ENCODE measurements around the gene PDCD2L.
"Not testable (repeated sequence)": the region's sequence is repeated elsewhere in the genome, so short reads cannot be mapped to it uniquely, and the experiment has no call there.

Gene PDCD2L

DNA sequence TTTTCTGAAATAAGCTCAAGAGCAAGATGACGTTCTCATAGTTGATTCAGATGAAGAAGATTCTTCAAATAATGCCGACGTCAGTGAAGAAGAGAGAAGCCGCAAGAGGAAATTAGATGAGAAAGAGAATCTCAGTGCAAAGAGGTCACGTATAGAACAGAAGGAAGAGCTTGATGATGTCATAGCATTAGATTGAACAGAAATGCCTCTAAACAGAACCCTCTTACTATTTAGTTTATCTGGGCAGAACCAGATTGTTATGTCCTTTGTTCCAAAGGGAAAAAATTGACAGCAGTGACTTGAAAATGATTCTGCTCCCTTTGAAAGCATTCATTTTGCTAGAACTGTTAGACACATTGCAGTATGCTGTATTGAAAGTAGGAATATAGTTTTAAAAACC lies 64.8 kb downstream of the PDCD2L start:
- DNase-seq (ENCODE audit: low spot score): not testable (repeated sequence)

DNA sequence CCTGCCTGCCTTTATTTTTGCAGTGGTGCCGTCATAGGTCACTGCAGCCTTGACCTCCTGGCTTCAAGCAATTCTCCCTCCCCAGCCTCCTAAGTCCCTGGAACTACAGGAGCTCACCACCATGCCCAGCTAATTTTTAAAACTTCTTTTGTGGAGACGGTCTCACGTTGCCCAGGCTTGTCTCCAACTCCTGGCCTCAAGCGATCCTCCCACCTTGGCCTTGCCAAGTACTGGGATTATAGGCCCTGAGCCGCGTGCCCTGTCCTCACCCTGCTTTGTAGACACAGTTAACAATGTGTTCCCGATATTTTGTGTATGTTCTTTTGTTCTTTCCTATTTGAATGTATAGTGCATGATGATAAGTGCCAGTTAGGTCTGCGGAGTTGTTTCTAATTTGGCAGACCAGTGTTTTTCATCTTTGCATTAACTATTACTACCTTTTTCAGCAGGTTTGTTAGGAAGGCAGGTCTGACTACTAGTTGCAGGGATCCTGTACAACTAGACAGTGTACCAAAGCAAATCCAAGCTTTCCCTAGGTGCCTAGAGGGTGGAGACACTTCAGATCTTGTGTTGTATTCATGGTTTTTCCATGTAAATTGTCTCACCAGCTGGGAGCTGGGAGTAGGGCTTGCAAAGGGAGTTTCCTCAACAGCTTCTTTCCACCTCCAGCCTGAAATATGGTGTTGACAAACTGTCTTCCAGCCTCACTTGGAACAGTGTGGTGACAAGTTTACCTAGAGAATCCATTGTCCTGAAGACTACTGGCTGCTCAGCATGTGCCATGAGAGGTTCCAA lies 67.9 kb downstream of the PDCD2L start:
- no peak for DNase-seq (ENCODE audit: low spot score)

DNA sequence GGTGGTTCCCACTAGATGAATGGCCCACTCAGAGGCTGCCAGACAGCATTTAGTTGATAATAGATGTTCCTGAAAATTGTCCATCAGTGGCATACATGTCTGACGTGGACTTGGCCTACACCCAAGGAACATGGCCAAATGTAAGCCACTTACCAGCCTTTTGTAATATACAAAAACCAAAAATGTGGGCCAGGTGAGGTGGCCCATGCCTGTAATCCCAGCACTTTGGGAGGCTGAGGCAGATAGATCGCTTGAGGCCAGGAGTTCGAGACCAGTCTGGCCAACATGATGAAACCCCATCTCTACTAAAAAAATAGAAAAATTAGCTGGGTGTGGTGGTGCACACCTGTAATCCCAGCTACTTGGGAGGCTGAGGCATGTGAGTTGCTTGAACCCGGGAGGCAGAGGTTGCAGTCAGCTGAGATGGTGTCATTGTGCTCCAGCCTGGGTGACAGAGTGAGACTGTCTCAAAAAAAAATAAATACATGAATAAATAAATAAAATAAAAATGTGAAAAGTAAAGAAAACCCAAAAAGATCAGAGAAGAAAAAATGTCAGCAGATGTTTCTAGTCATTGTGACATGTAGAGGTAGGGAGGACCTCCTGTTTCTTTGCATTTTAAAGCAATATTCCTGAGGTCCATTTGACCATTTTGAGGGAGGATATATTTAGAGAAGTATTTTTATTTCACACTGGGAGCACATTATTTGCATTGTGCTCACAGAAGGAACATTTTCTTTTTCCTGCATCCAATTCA lies 70.2 kb downstream of the PDCD2L start:
- no peak for DNase-seq (ENCODE audit: low spot score)

DNA sequence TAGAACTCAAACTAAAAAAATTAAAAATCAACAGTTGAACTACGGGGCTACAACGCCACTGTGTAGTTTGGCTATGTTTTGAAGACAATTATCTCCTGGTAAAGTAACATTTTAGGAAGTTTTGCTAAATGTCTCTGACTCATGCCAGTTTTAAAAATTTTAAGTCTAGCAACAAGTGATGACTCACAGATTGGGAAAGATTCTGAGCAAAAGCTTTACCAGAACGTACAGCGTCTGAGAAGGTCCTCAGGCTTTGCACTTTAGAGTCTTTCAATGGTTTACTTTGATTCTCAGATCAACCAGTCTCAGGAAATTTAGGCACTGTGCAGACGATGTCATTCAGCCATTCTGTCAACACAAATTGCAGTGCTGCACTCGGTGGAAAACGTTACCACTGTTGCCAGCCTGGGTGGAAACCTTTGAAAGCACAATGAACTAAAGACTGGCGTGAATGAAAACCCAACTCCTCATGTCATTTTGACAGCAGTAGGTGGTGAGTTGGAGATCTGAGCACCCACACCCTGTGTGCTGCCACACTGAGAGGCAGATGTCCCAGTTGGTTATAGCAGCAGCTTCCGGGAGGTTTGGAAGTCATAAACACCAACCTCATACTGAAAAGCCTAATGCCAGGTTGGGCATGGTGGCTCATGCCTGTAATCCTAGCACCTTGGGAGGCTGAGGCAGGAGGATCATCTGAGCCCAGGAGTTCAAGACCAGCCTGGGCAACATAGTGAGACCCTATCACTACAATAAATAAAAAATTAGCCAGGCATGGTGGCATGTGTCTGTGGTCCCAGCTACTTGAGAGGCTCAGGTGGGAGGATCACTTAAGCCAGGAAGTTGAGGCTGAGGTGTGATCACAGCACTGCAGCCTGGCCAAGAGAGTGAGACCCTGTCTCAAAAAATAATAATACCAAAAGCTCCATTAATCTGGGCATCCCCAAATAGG lies 71.1 kb downstream of the PDCD2L start:
- DNase-seq (ENCODE audit: low spot score): peak; percentile 45
